Medulla oblongata (tissue), 1 donor: Measurements from ENCODE around the gene AMDHD2.

ENCODE experiments used
- DNase-seq: peaks from one replicate; pipeline ENCODE4 v3.0.0-alpha.2; 2015; ENCODE audit errors: extremely low spot score

Gene AMDHD2

GRCh38 chr16:2482708-2483534 is 37.2 kb upstream of the AMDHD2 start:
- DNase-seq, result peak; percentile 69

- no peak for DNase-seq
These were observed 36.0 kb upstream of the AMDHD2 start for GRCh38 chr16:2483939-2484897.

GRCh38 chr16:2484898-2485508 is 35.2 kb upstream of the AMDHD2 start:
- DNase-seq, result no peak

GRCh38 chr16:2485811-2486507 is 34.2 kb upstream of the AMDHD2 start:
- DNase-seq, result no peak

GRCh38 chr16:2486645-2487516 is 33.3 kb upstream of the AMDHD2 start:
- DNase-seq, result peak; percentile 67

- DNase-seq, result no peak
These were observed 32.7 kb upstream of the AMDHD2 start for GRCh38 chr16:2487517-2487842.

GRCh38 chr16:2487903-2488531 is 32.2 kb upstream of the AMDHD2 start:
- DNase-seq, result no peak

- no peak for DNase-seq
These were observed 30.6 kb upstream of the AMDHD2 start for GRCh38 chr16:2489581-2489980.

GRCh38 chr16:2490190-2491105 is 29.7 kb upstream of the AMDHD2 start:
- DNase-seq, result no peak

- DNase-seq, result no peak
These were observed 27.9 kb upstream of the AMDHD2 start for GRCh38 chr16:2492292-2492691.

- no peak for DNase-seq
These were observed 26.6 kb upstream of the AMDHD2 start for GRCh38 chr16:2493605-2494004.

GRCh38 chr16:2494616-2495015 is 25.6 kb upstream of the AMDHD2 start:
- no peak for DNase-seq

GRCh38 chr16:2495041-2495440 is 25.1 kb upstream of the AMDHD2 start:
- DNase-seq, result no peak

GRCh38 chr16:2496223-2497115 is 23.7 kb upstream of the AMDHD2 start:
- DNase-seq, result no peak

- DNase-seq, result no peak
These were observed 23.0 kb upstream of the AMDHD2 start for GRCh38 chr16:2497116-2497630.

GRCh38 chr16:2497695-2498484 is 22.3 kb upstream of the AMDHD2 start:
- DNase-seq, result no peak
